C4-2B (cell line): ENCODE data around the gene NBPF12.
"Not testable (repeated sequence)": the region's sequence is repeated elsewhere in the genome, so short reads cannot be mapped to it uniquely, and the experiment has no call there.

Source experiments
- ZFX ChIP-seq: fragments of 450-650 bp; IDR thresholded peaks from 2 replicates; pipeline ENCODE4 v1.6.1; 2017
- TF ChIP-seq, protein P1 (sequence below): fragments of 450-650 bp; conservative IDR thresholded peaks from 2 replicates; pipeline ENCODE4 v1.5.1; 2017; ENCODE audit warnings: mild to moderate bottlenecking

- TF ChIP-seq, protein P1, sequence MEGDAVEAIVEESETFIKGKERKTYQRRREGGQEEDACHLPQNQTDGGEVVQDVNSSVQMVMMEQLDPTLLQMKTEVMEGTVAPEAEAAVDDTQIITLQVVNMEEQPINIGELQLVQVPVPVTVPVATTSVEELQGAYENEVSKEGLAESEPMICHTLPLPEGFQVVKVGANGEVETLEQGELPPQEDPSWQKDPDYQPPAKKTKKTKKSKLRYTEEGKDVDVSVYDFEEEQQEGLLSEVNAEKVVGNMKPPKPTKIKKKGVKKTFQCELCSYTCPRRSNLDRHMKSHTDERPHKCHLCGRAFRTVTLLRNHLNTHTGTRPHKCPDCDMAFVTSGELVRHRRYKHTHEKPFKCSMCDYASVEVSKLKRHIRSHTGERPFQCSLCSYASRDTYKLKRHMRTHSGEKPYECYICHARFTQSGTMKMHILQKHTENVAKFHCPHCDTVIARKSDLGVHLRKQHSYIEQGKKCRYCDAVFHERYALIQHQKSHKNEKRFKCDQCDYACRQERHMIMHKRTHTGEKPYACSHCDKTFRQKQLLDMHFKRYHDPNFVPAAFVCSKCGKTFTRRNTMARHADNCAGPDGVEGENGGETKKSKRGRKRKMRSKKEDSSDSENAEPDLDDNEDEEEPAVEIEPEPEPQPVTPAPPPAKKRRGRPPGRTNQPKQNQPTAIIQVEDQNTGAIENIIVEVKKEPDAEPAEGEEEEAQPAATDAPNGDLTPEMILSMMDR: not testable (repeated sequence)
- TF ChIP-seq ZFX: not testable (repeated sequence)
Observed at GRCh38 chr1:146943342-146943886, 5.3 kb downstream of the NBPF12 start.
